ENCODE data around the gene PIANP. TPM values are rescaled to one million over a fixed set of nuclear protein-coding genes. Genes with fewer than 3 reads are reported as not detected.

The PIANP gene
- total RNA-seq, 1 donor from 2014 or later: 0.32 TPM

- DNase-seq (ENCODE audit: low spot score): no peak
- H3K27ac Mint-ChIP-seq: peak overlapping the region; percentile 94
- no peaks in the 10 kb centered on the region for H3K36me3 ChIP-seq
These were observed 23.8 kb upstream of the PIANP start for GRCh38 chr12:6724409-6724797.

DNA sequence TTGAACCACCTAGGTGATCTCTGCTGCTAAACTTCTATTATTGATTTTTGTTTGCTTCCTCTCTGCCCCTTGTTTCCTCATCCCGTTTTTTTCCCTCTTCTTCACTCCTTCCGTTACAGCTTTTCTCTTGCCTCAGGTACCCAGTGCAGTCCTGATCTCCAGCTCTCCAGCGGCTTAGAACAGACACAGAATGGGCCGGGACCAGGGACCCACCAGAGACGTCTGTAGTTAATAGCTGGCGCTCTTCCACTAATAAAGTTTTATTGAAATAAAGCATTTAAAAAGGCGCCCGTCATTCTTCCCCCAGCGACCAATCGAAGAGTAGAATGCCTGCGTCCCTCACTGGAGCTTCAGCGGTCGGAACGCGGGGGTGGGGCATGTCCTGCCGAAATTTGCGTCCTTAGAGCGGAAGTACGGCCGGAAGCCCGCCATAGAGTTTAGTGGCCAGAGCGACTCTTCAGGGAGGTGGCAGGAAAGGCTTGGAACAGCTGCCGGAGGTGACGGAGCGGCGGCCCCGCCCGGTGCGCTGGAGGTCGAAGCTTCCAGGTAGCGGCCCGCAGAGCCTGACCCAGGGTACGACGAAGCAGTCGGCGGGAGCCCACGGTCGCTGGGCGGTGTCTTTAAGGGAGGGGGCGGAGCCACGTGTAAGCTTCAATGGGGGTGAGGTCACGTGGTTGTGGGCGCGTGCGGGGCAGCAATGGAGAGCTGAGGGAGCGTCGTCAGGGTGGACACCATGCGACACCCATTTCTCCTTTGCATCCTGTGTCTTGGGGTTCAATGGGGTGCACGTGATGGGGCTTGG is 23.2 kb upstream of the PIANP start, which contains the start of gene COPS7A:
COPS7A (plus strand) TSS at position 440 of the 802 bp plus-strand sequence. CDS start 611 bp downstream, outside the sequence.
- H3F3A ChIP-seq (ENCODE audit: low read depth): peaks cover 22% of the 10 kb centered on the region
- peak within 1 kb of the TSS; percentile 18 for H3K27ac ChIP-seq
- DNase-seq (ENCODE audit: low spot score): peak; percentile 98
- peak within 1 kb of the TSS; percentile 88 for H3K4me2 ChIP-seq
- peak within 1 kb of the TSS; percentile 94 for H3K27ac Mint-ChIP-seq
- H3K36me3 Mint-ChIP-seq: peaks cover 3% of the 10 kb centered on the region
- H3K4me3 Mint-ChIP-seq: peak within 1 kb of the TSS; percentile 88
- TF ChIP-seq, protein P1, sequence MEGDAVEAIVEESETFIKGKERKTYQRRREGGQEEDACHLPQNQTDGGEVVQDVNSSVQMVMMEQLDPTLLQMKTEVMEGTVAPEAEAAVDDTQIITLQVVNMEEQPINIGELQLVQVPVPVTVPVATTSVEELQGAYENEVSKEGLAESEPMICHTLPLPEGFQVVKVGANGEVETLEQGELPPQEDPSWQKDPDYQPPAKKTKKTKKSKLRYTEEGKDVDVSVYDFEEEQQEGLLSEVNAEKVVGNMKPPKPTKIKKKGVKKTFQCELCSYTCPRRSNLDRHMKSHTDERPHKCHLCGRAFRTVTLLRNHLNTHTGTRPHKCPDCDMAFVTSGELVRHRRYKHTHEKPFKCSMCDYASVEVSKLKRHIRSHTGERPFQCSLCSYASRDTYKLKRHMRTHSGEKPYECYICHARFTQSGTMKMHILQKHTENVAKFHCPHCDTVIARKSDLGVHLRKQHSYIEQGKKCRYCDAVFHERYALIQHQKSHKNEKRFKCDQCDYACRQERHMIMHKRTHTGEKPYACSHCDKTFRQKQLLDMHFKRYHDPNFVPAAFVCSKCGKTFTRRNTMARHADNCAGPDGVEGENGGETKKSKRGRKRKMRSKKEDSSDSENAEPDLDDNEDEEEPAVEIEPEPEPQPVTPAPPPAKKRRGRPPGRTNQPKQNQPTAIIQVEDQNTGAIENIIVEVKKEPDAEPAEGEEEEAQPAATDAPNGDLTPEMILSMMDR (IDR thresholded peaks at IDR 0.05): no peak
- no peak for TF ChIP-seq EZH2phosphoT487 (IDR thresholded peaks at IDR 0.05)
- no peak for TF ChIP-seq EZH2 (IDR thresholded peaks at IDR 0.05)
- peak within 1 kb of the TSS; percentile 91 for H2AFZ ChIP-seq (replicated peaks)
- H3K4me1 ChIP-seq: peaks cover 7% of the 10 kb centered on the region
- peaks cover 5% of the 10 kb centered on the region for H3K79me2 ChIP-seq (ENCODE audit: low read depth)
- peaks cover 10% of the 10 kb centered on the region for H3K4me1 Mint-ChIP-seq
- H3K36me3 ChIP-seq: no peaks in the 10 kb centered on the region
- no peaks in the 10 kb centered on the region for H3K27me3 Mint-ChIP-seq (ENCODE audit: insufficient read depth, low read depth)
- no peaks in the 10 kb centered on the region for H3K27me3 ChIP-seq
- H3K9ac ChIP-seq: peak within 1 kb of the TSS; percentile 58
- H3K4me3 ChIP-seq: peak within 1 kb of the TSS; percentile 79
- H4K20me1 ChIP-seq (ENCODE audit: low read depth): no peaks in the 10 kb centered on the region
- no peaks in the 10 kb centered on the region for H3K9me3 Mint-ChIP-seq
- H3K9me3 ChIP-seq (ENCODE audit: low read depth): no peaks in the 10 kb centered on the region

More at GRCh38 chr12:6724409-6724797, 23.8 kb upstream of the PIANP start:
- TF ChIP-seq, protein P1 (IDR thresholded peaks at IDR 0.05): no peak
- TF ChIP-seq EZH2 (IDR thresholded peaks at IDR 0.05) (no peak), EZH2phosphoT487 (IDR thresholded peaks at IDR 0.05) (no peak)
- peak overlapping the region; percentile 58 for H2AFZ ChIP-seq (replicated peaks)
- peaks cover 22% of the 10 kb centered on the region for H3F3A ChIP-seq (ENCODE audit: low read depth)
- H3K9me3 ChIP-seq (ENCODE audit: low read depth): no peaks in the 10 kb centered on the region
- Mint-ChIP-seq H3K4me3 (peak overlapping the region; percentile 88), H3K27me3 (ENCODE audit: insufficient read depth, low read depth) (no peaks in the 10 kb centered on the region), H3K9me3 (no peaks in the 10 kb centered on the region), H3K4me1 (peaks cover 10% of the 10 kb centered on the region), H3K36me3 (peaks cover 4% of the 10 kb centered on the region)
- peak overlapping the region; percentile 88 for H3K4me2 ChIP-seq
- peaks cover 7% of the 10 kb centered on the region for H3K4me1 ChIP-seq
- H3K79me2 ChIP-seq (ENCODE audit: low read depth): peaks cover 5% of the 10 kb centered on the region
- H3K9ac ChIP-seq: peak overlapping the region; percentile 28
- no peak overlapping the region for H3K27ac ChIP-seq
- no peaks in the 10 kb centered on the region for H4K20me1 ChIP-seq (ENCODE audit: low read depth)
- H3K4me3 ChIP-seq: peak overlapping the region; percentile 79
- H3K27me3 ChIP-seq: no peaks in the 10 kb centered on the region

GRCh38 chr12:6722863-6723262 is 22.2 kb upstream of the PIANP start:
- peaks cover 5% of the 10 kb centered on the region for H3K79me2 ChIP-seq (ENCODE audit: low read depth)
- no peak overlapping the region for H3K9ac ChIP-seq
- H3K4me2 ChIP-seq: peak overlapping the region; percentile 88
- H3F3A ChIP-seq (ENCODE audit: low read depth): peaks cover 22% of the 10 kb centered on the region
- no peak for TF ChIP-seq EZH2 (IDR thresholded peaks at IDR 0.05)
- TF ChIP-seq, protein P1 (IDR thresholded peaks at IDR 0.05): no peak
- TF ChIP-seq EZH2phosphoT487 (IDR thresholded peaks at IDR 0.05): no peak
- no peaks in the 10 kb centered on the region for H4K20me1 ChIP-seq (ENCODE audit: low read depth)
- no peaks in the 10 kb centered on the region for H3K9me3 ChIP-seq (ENCODE audit: low read depth)
- peak overlapping the region; percentile 79 for H3K4me3 ChIP-seq
- H3K27ac ChIP-seq: no peak overlapping the region
- H3K9me3 Mint-ChIP-seq: no peaks in the 10 kb centered on the region
- H3K36me3 Mint-ChIP-seq: peaks cover 3% of the 10 kb centered on the region
- H3K27me3 ChIP-seq: no peaks in the 10 kb centered on the region
- peak overlapping the region; percentile 88 for H3K4me3 Mint-ChIP-seq
- no peaks in the 10 kb centered on the region for H3K27me3 Mint-ChIP-seq (ENCODE audit: insufficient read depth, low read depth)
- no peaks in the 10 kb centered on the region for H3K36me3 ChIP-seq
- no peak for DNase-seq (ENCODE audit: low spot score)
- H3K27ac Mint-ChIP-seq: no peak overlapping the region
- peaks cover 7% of the 10 kb centered on the region for H3K4me1 ChIP-seq
- no peak overlapping the region for H2AFZ ChIP-seq (replicated peaks)
- peaks cover 10% of the 10 kb centered on the region for H3K4me1 Mint-ChIP-seq

Measured in neural progenitor cell (in vitro differentiated cells).